GF-D8 (cell line): Measurements from ENCODE around the gene DNAJA3.

Experiments
- DNase-seq: peaks from one replicate; lab custom pipeline; 2025; lab: John Stamatoyannopoulos, UW

Gene DNAJA3

GRCh38 chr16:4425378-4426020, at the start of gene DNAJA3:
TSS of gene DNAJA3 (plus strand) at chr16:4425868. CDS start at chr16:4425882, 14 bp downstream.
- DNase-seq, result peak; percentile 89

- DNase-seq, result no peak
Measured at GRCh38 chr16:4376126-4376892, 49.4 kb upstream of the DNAJA3 start.

DNA sequence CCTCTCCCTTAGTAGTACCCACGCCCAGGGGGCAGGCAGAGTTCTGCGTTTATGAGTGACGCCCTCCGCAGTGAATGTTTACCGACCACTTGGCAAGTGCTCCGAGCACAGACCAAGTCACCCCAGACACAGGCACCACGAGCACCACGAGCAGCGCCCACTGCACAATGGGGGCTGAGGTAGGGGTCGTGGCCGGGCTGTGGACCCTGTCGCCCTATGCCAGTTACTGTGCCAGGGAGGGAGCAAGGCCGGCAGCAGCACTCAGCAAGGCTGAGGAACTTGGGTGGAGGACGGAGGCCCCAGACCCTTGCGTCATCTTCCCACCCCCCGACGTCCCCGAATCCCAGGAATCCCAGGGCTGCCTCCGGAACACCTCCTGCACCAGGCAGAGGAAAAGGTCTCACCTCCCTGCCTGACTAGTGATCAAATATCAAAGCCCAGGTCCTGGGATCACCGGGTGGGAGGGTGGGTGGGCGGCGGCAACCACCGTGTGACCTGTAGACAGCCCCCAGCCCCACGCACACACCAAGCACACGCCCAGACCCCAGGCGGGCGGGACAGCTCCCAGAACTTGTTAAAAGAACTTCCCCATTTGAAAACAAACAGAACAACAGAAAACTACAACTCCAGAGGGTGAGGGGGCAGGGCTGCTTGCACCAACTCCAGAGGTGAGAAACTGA, 48.6 kb upstream of the DNAJA3 start:
- DNase-seq, result no peak

DNA sequence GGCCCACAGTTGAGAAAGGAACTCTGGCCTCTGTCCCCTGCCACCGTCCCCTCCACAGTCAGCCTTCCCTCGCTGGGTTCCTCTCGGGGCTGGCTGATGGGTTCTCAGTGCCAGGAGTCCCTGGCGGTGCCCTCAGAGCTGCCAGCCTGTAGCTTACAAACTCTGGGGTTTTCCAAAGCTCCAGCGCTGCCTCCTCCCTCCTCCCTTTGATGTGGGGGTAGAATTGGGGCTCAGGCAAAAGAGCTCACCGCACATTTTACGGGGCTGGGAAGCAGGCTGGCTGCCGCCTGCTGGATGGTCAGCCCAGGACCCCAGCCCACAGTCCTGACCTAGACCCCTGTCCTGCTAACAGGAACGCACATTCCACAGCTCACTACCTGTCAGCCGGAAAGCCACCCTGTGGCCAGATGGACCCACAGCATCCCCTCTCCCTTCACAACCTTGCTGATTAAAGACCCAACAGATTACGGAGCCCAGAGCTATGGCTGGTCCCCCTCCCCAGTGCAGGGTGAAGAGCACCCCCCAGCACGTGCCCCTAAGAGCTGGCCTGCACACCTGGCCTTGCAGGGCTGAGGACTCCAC, 48.0 kb upstream of the DNAJA3 start:
- no peak for DNase-seq

- no peak for DNase-seq
Measured at GRCh38 chr16:4378161-4378666, 47.5 kb upstream of the DNAJA3 start.

GRCh38 chr16:4378999-4379690, 46.5 kb upstream of the DNAJA3 start:
- DNase-seq, result no peak

- no peak for DNase-seq
Measured at GRCh38 chr16:4380119-4381063, 45.3 kb upstream of the DNAJA3 start.

DNA sequence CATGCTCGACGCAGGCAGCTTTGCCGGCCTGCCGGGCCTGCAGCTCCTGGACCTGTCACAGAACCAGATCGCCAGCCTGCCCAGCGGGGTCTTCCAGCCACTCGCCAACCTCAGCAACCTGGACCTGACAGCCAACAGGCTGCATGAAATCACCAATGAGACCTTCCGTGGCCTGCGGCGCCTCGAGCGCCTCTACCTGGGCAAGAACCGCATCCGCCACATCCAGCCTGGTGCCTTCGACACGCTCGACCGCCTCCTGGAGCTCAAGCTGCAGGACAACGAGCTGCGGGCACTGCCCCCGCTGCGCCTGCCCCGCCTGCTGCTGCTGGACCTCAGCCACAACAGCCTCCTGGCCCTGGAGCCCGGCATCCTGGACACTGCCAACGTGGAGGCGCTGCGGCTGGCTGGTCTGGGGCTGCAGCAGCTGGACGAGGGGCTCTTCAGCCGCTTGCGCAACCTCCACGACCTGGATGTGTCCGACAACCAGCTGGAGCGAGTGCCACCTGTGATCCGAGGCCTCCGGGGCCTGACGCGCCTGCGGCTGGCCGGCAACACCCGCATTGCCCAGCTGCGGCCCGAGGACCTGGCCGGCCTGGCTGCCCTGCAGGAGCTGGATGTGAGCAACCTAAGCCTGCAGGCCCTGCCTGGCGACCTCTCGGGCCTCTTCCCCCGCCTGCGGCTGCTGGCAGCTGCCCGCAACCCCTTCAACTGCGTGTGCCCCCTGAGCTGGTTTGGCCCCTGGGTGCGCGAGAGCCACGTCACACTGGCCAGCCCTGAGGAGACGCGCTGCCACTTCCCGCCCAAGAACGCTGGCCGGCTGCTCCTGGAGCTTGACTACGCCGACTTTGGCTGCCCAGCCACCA, 44.4 kb upstream of the DNAJA3 start:
- DNase-seq, result no peak

DNA sequence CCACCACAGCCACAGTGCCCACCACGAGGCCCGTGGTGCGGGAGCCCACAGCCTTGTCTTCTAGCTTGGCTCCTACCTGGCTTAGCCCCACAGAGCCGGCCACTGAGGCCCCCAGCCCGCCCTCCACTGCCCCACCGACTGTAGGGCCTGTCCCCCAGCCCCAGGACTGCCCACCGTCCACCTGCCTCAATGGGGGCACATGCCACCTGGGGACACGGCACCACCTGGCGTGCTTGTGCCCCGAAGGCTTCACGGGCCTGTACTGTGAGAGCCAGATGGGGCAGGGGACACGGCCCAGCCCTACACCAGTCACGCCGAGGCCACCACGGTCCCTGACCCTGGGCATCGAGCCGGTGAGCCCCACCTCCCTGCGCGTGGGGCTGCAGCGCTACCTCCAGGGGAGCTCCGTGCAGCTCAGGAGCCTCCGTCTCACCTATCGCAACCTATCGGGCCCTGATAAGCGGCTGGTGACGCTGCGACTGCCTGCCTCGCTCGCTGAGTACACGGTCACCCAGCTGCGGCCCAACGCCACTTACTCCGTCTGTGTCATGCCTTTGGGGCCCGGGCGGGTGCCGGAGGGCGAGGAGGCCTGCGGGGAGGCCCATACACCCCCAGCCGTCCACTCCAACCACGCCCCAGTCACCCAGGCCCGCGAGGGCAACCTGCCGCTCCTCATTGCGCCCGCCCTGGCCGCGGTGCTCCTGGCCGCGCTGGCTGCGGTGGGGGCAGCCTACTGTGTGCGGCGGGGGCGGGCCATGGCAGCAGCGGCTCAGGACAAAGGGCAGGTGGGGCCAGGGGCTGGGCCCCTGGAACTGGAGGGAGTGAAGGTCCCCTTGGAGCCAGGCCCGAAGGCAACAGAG, 43.5 kb upstream of the DNAJA3 start:
- no peak for DNase-seq

GRCh38 chr16:4382795-4383357, 42.8 kb upstream of the DNAJA3 start:
- DNase-seq, result no peak

DNA sequence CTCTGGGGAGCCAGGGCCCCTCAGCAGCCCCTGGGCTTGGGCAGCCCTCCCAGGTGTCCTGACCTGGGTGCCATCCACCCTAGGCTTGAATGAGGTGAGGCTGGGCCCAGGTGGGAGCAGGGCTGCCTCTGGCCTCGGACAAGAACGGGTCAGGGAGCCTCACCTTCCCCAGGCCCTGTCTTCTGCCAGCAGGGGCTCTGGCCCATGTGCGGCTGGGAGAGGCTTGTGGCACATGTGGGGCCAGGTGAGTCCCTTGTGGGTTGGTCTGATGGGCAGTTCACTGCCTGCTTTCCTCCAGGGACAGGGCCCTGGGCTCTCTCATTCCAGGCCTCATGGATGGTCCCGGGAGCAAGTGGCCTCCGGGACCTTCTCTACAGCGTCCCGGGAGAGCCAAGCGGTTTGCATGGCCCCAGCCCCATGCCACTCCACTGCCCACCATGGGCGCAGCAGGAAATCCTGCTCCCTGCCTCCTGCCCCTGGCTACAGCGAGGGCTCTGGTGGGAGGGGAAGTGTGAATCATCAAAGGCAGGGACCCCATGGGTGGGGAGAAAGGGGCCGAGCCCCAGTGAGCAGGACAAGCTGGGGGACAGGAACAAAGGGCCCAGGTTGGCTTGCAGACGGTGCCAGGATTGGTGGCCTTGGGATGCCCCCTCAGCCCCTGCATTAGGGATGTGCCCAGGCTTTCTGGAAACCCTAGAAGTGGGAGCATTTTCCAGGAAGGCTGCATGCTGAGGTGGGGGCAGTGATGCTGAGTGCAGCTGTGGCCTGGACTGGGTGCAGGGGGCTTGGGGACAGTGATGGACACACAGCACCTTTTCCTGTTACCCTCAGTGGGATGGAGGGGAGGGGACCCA, 41.9 kb upstream of the DNAJA3 start:
- no peak for DNase-seq

DNA sequence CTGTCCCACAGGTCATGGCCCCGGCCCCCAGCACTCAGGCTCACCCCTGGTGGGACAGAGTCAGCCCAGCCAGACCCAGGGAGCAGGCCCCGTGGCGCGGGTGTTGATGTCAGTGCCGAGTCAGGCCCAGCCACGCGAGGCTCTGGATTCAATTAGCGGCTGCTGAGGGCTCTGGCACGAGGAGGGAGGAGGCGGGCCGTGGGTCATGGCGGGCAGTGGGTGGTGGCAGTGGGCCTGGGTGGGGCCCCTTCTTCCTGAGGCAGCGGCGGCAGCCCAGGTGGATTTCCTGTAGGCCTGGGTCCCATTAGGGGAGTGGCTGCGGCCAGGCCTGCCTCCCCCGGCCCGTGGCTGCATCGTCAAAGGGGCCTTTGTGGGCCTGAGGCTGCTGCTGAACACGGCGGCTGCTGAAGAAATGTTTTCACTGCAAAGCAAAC, 41.1 kb upstream of the DNAJA3 start:
- DNase-seq, result no peak

- DNase-seq, result no peak
Measured at GRCh38 chr16:4385066-4385788, 40.4 kb upstream of the DNAJA3 start.

GRCh38 chr16:4385789-4386450, 39.7 kb upstream of the DNAJA3 start:
- no peak for DNase-seq

DNA sequence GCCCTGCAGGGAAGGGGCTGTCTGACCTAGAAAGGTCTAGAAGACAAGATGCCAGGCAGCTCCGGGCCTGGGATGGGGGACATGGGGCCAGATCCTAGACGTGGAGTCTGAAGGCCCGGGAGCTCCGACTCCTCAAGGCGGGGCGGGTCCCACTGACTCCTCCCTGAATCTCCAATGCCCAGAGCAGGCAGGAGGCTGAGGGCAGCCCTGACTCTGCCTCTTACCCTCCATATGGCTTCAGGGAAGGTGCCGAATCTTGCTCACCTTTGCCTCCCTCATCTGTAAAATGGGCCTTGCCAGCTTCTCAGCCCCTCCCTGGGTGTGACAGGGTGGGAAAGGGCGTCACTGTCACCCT, 39.2 kb upstream of the DNAJA3 start:
- DNase-seq, result no peak

GRCh38 chr16:4386951-4387565, 38.6 kb upstream of the DNAJA3 start:
- DNase-seq, result no peak
